CD8-positive, alpha-beta memory T cell (primary cell): Measurements from ENCODE around the gene ALAS1. TPM values are rescaled to one million over a fixed set of nuclear protein-coding genes. Genes with fewer than 3 reads are reported as not detected.
A peak's percentile ranks its signal among the peaks of the same experiment; 100 is the strongest.

Experiments
- CTCF ChIA-PET: fragments of 350-600 bp; sonication (Branson Sonifier 250); formaldehyde crosslinking; loops from one replicate; lab custom pipeline; 2021; ENCODE audit warnings: antibody characterized with exemption; lab: Charles Lee
- POLR2A ChIA-PET: fragments of 350-600 bp; sonication (Branson Sonifier 250); formaldehyde crosslinking; loops from one replicate; lab custom pipeline; 2021; ENCODE audit warnings: antibody characterized with exemption; lab: Charles Lee
- DNase-seq, 5 donors: peaks; one replicate each; pipeline versions ENCODE4 v3.0.0 to v3.0.0-alpha.2; 2020 to 2022; ENCODE audit warnings: mixed read lengths in 1 of 5
- H3K27ac ChIP-seq: one replicate; pipeline ENCODE4 v1.7.0; 2013; ENCODE audit warnings: low read depth, mild to moderate bottlenecking, low read length, moderate library complexity
- H3K27me3 ChIP-seq: 2 replicates; pipeline ENCODE4 v1.7.0; 2013; ENCODE audit warnings: low read length, mild to moderate bottlenecking; ENCODE audit not compliant: insufficient read depth, poor library complexity, severe bottlenecking
- H3K36me3 ChIP-seq: 2 replicates; pipeline ENCODE4 v1.7.0; 2013; ENCODE audit warnings: mild to moderate bottlenecking, low read length, moderate library complexity; ENCODE audit not compliant: insufficient read depth
- H3K4me1 ChIP-seq: 2 replicates; pipeline ENCODE4 v1.7.0; 2013; ENCODE audit warnings: mild to moderate bottlenecking, low read length, moderate library complexity; ENCODE audit not compliant: insufficient read depth
- H3K4me3 ChIP-seq: 2 replicates; pipeline ENCODE4 v1.7.0; 2013; ENCODE audit warnings: mild to moderate bottlenecking, low read length
- H3K9me3 ChIP-seq: 2 replicates; pipeline ENCODE4 v1.7.0; 2013; ENCODE audit warnings: mild to moderate bottlenecking, low read length
- H3K27ac Mint-ChIP-seq, 8 donors: one replicate each; pipeline ENCODE4 v1.8.0; 2020 to 2021; ENCODE audit warnings: mixed read lengths in 8 of 8, mild to moderate bottlenecking in 6 of 8, inconsistent platforms in 3 of 8, moderate library complexity in 3 of 8
- H3K27me3 Mint-ChIP-seq, 2 donors: one replicate each; pipeline ENCODE4 v1.8.0; 2020 to 2021; ENCODE audit warnings: mixed read lengths in 2 of 2, mild to moderate bottlenecking in 1 of 2, moderate library complexity in 1 of 2
- H3K36me3 Mint-ChIP-seq, 3 donors: one replicate each; pipeline ENCODE4 v1.8.0; 2020 to 2021; ENCODE audit warnings: mixed read lengths in 3 of 3, inconsistent platforms in 1 of 3, mild to moderate bottlenecking in 1 of 3
- H3K4me1 Mint-ChIP-seq, 3 donors: one replicate each; pipeline ENCODE4 v1.8.0; 2020 to 2021; ENCODE audit warnings: mixed read lengths in 3 of 3, inconsistent platforms in 1 of 3, mild to moderate bottlenecking in 1 of 3
- H3K4me3 Mint-ChIP-seq, 7 donors: one replicate each; pipeline ENCODE4 v1.8.0; 2020 to 2021; ENCODE audit warnings: mixed read lengths in 7 of 7, mild to moderate bottlenecking in 6 of 7, moderate library complexity in 4 of 7, inconsistent platforms in 2 of 7
- H3K9me3 Mint-ChIP-seq, 5 donors: one replicate each; pipeline ENCODE4 v1.8.0; 2020 to 2022; ENCODE audit warnings: mixed read lengths in 5 of 5, mild to moderate bottlenecking in 3 of 5, moderate library complexity in 2 of 5, inconsistent platforms in 1 of 5
- polyA plus RNA-seq: library from polyadenylated mRNA; unstranded; fragments of 300-500 nt; fragmentation: Illumina TruSeq; gene quantifications from one replicate; pipeline ENCODE4 v1.2.3, GENCODE V29; 2021
- total RNA-seq, 2 experiments: library from RNA; stranded (reverse); gene quantifications; one replicate each; pipeline ENCODE4 v1.2.3, GENCODE V29; 2021

ALAS1 gene
- total and polyA plus RNA-seq, 3 experiments from 2014 or later: 32.9 to 73.0 (median 72.2) TPM

GRCh38 chr3:52226229-52226817 lies 28.4 kb downstream of the ALAS1 start:
- CTCF ChIA-PET: interaction anchor here (1.5 to 7.3 kb wide), 4 partner anchors 8 to 220 kb away, joined by 4 to 68 read pairs (median 14); partner anchors contain the start of gene TWF2
- peaks cover 16% of the 10 kb centered on the region for H3K36me3 ChIP-seq
- Mint-ChIP-seq H3K27ac (peak overlapping the region; percentile 47 to 91 (median 71)), H3K4me3 (peak overlapping the region in 5 of 7 donors; percentile 5 to 56 (median 34)), H3K36me3 (peaks cover 0 to 38% (median 4%) of the 10 kb centered on the region in 3 donors), H3K9me3 (no peaks in the 10 kb centered on the region), H3K4me1 (peaks cover 46 to 69% (median 47%) of the 10 kb centered on the region in 3 donors), H3K27me3 (no peaks in the 10 kb centered on the region)
- no peak overlapping the region for H3K4me3 ChIP-seq
- H3K27me3 ChIP-seq: no peaks in the 10 kb centered on the region
- H3K4me1 ChIP-seq: peaks cover 60% of the 10 kb centered on the region
- no peak overlapping the region for H3K27ac ChIP-seq
- DNase-seq: no peak
- no peaks in the 10 kb centered on the region for H3K9me3 ChIP-seq
- POLR2A ChIA-PET: no interaction called here

- CTCF ChIA-PET: interaction anchor here (0.7 to 3.6 kb wide), 5 partner anchors 9 to 219 kb away, joined by 3 to 21 read pairs (median 4); partner anchors contain the start of gene WDR82
- peaks cover 60% of the 10 kb centered on the region for H3K4me1 ChIP-seq
- H3K27me3 ChIP-seq: no peaks in the 10 kb centered on the region
- no peaks in the 10 kb centered on the region for H3K9me3 Mint-ChIP-seq
- no peaks in the 10 kb centered on the region for H3K27me3 Mint-ChIP-seq
- peaks cover 24% of the 10 kb centered on the region for H3K36me3 ChIP-seq
- no peak for DNase-seq
- H3K9me3 ChIP-seq: no peaks in the 10 kb centered on the region
- H3K4me1 Mint-ChIP-seq: peaks cover 46 to 69% (median 46%) of the 10 kb centered on the region in 3 donors
- no peak overlapping the region for H3K27ac ChIP-seq
- peaks cover 0 to 44% (median 6%) of the 10 kb centered on the region in 3 donors for H3K36me3 Mint-ChIP-seq
- H3K4me3 Mint-ChIP-seq: no peak overlapping the region
- H3K27ac Mint-ChIP-seq: peak overlapping the region in 6 of 8 donors; percentile 2 to 91 (median 53)
- POLR2A ChIA-PET: no interaction called here
- no peak overlapping the region for H3K4me3 ChIP-seq
Measured at GRCh38 chr3:52227117-52227516, 29.2 kb downstream of the ALAS1 start.

GRCh38 chr3:52227766-52228165 lies 29.8 kb downstream of the ALAS1 start:
- CTCF ChIA-PET: interaction anchor here (1.3 to 3.6 kb wide), 4 partner anchors 10 to 218 kb away, joined by 3 to 21 read pairs (median 5); no protein-coding TSS in a partner anchor
- Histone ChIP-seq H3K4me1 (peaks cover 60% of the 10 kb centered on the region), H3K27me3 (no peaks in the 10 kb centered on the region), H3K9me3 (no peaks in the 10 kb centered on the region), H3K4me3 (no peak overlapping the region), H3K36me3 (peaks cover 26% of the 10 kb centered on the region), H3K27ac (no peak overlapping the region)
- Mint-ChIP-seq H3K27me3 (no peaks in the 10 kb centered on the region), H3K4me1 (peaks cover 43 to 68% (median 47%) of the 10 kb centered on the region in 3 donors), H3K9me3 (no peaks in the 10 kb centered on the region), H3K36me3 (peaks cover 0 to 50% (median 6%) of the 10 kb centered on the region in 3 donors), H3K27ac (peak overlapping the region in 4 of 8 donors; percentile 36 to 74 (median 54)), H3K4me3 (peak overlapping the region in 1 of 7 donors; percentile 38)
- no peak for DNase-seq
- POLR2A ChIA-PET: no interaction called here

GRCh38 chr3:52228266-52228665 lies 30.3 kb downstream of the ALAS1 start:
- H3K36me3 ChIP-seq: peaks cover 26% of the 10 kb centered on the region
- no peaks in the 10 kb centered on the region for H3K9me3 Mint-ChIP-seq
- H3K9me3 ChIP-seq: no peaks in the 10 kb centered on the region
- H3K27ac ChIP-seq: no peak overlapping the region
- ChIA-PET POLR2A (no interaction called here), CTCF (interaction anchor here (0.9 to 5.3 kb wide), 3 partner anchors 9 to 218 kb away, joined by 3 to 106 read pairs (median 4); no protein-coding TSS in a partner anchor)
- peaks cover 42 to 68% (median 44%) of the 10 kb centered on the region in 3 donors for H3K4me1 Mint-ChIP-seq
- no peaks in the 10 kb centered on the region for H3K27me3 Mint-ChIP-seq
- H3K27ac Mint-ChIP-seq: peak overlapping the region in 1 of 8 donors; percentile 74
- no peak overlapping the region for H3K4me3 ChIP-seq
- peaks cover 60% of the 10 kb centered on the region for H3K4me1 ChIP-seq
- DNase-seq: no peak
- peak overlapping the region in 1 of 7 donors; percentile 38 for H3K4me3 Mint-ChIP-seq
- no peaks in the 10 kb centered on the region for H3K27me3 ChIP-seq
- H3K36me3 Mint-ChIP-seq: peaks cover 0 to 55% (median 6%) of the 10 kb centered on the region in 3 donors

- no peaks in the 10 kb centered on the region for H3K9me3 ChIP-seq
- CTCF ChIA-PET: interaction anchor here (0.9 to 5.3 kb wide), 4 partner anchors 10 to 217 kb away, joined by 4 to 115 read pairs (median 55); no protein-coding TSS in a partner anchor
- no peak overlapping the region for H3K4me3 ChIP-seq
- H3K9me3 Mint-ChIP-seq: no peaks in the 10 kb centered on the region
- peaks cover 26% of the 10 kb centered on the region for H3K36me3 ChIP-seq
- H3K4me1 Mint-ChIP-seq: peaks cover 38 to 68% (median 44%) of the 10 kb centered on the region in 3 donors
- H3K27ac Mint-ChIP-seq: no peak overlapping the region
- H3K4me3 Mint-ChIP-seq: no peak overlapping the region
- no peak overlapping the region for H3K27ac ChIP-seq
- peaks cover 56% of the 10 kb centered on the region for H3K4me1 ChIP-seq
- peaks cover 0 to 59% (median 6%) of the 10 kb centered on the region in 3 donors for H3K36me3 Mint-ChIP-seq
- POLR2A ChIA-PET: no interaction called here
- no peaks in the 10 kb centered on the region for H3K27me3 Mint-ChIP-seq
- no peaks in the 10 kb centered on the region for H3K27me3 ChIP-seq
- no peak for DNase-seq
Measured at GRCh38 chr3:52228751-52229291, 30.9 kb downstream of the ALAS1 start.

- H3K27ac Mint-ChIP-seq: no peak overlapping the region
- no peaks in the 10 kb centered on the region for H3K9me3 Mint-ChIP-seq
- DNase-seq: no peak
- peaks cover 26% of the 10 kb centered on the region for H3K36me3 ChIP-seq
- H3K4me3 ChIP-seq: no peak overlapping the region
- H3K27me3 Mint-ChIP-seq: no peaks in the 10 kb centered on the region
- no peak overlapping the region for H3K27ac ChIP-seq
- H3K9me3 ChIP-seq: no peaks in the 10 kb centered on the region
- peaks cover 56% of the 10 kb centered on the region for H3K4me1 ChIP-seq
- peaks cover 0 to 68% (median 6%) of the 10 kb centered on the region in 3 donors for H3K36me3 Mint-ChIP-seq
- H3K27me3 ChIP-seq: no peaks in the 10 kb centered on the region
- ChIA-PET CTCF (interaction anchor here (0.7 to 5.3 kb wide), 4 partner anchors 10 to 111 kb away, joined by 3 to 115 read pairs (median 55); no protein-coding TSS in a partner anchor), POLR2A (interaction anchor here (0.6 to 0.7 kb wide), 2 partner anchors 9 to 511 kb away, joined by 3 to 6 read pairs; partner anchors contain the start of gene TWF2)
- H3K4me1 Mint-ChIP-seq: peaks cover 39 to 68% (median 45%) of the 10 kb centered on the region in 3 donors
- H3K4me3 Mint-ChIP-seq: no peak overlapping the region
Measured at GRCh38 chr3:52229656-52230055, 31.7 kb downstream of the ALAS1 start.

GRCh38 chr3:52230461-52230860 lies 32.5 kb downstream of the ALAS1 start:
- Mint-ChIP-seq H3K27me3 (no peaks in the 10 kb centered on the region), H3K27ac (peak overlapping the region in 4 of 8 donors; percentile 35 to 93 (median 90)), H3K4me1 (peaks cover 40 to 71% (median 52%) of the 10 kb centered on the region in 3 donors), H3K36me3 (peaks cover 0 to 74% (median 6%) of the 10 kb centered on the region in 3 donors), H3K4me3 (no peak overlapping the region), H3K9me3 (no peaks in the 10 kb centered on the region)
- no peak for DNase-seq
- peaks cover 26% of the 10 kb centered on the region for H3K36me3 ChIP-seq
- ChIA-PET CTCF (interaction anchor here (0.7 to 5.3 kb wide), 16 partner anchors 11 to 228 kb away, joined by 3 to 115 read pairs (median 14); partner anchors contain the start of genes PPM1M and WDR82), POLR2A (interaction anchor here (0.6 to 1.3 kb wide), 3 partner anchors 8 to 111 kb away, joined by 3 to 10 read pairs (median 4); no protein-coding TSS in a partner anchor)
- peaks cover 54% of the 10 kb centered on the region for H3K4me1 ChIP-seq
- no peaks in the 10 kb centered on the region for H3K27me3 ChIP-seq
- no peaks in the 10 kb centered on the region for H3K9me3 ChIP-seq
- H3K27ac ChIP-seq: no peak overlapping the region
- no peak overlapping the region for H3K4me3 ChIP-seq
